HCT116 (cell line): Measurements from ENCODE around the gene MYO10. TPM values are rescaled to one million over a fixed set of nuclear protein-coding genes. Genes with fewer than 3 reads are reported as not detected.

Source experiments
- ATAC-seq: fragments of 200-7000 bp; cut with Tn5 transposase; 2 replicates; pipeline ENCODE4 v1.9.1; 2020; ENCODE audit warnings: mild to moderate bottlenecking, moderate library complexity
- BruUV-seq: library from RNA; stranded (reverse); fragments of 400-500 nt; replicated peaks from 2 replicates; lab custom pipeline; 2021; lab: Mats Ljungman, UMichigan
- CTCF ChIA-PET: fragments of 300-600 bp; sonication (Branson Sonifier 250); formaldehyde crosslinking; loops from one replicate; lab custom pipeline; 2021; ENCODE audit warnings: antibody characterized with exemption; lab: Charles Lee
- POLR2A ChIA-PET: fragments of 300-600, 350-600 bp; sonication (Branson Sonifier 250); formaldehyde crosslinking; loops from one replicate; lab custom pipeline; 2021; ENCODE audit warnings: antibody characterized with exemption; lab: Charles Lee
- RAD21 ChIA-PET, 2 experiments: fragments of 300-600 bp; sonication (Branson Sonifier 250); formaldehyde crosslinking; loops; one replicate each; lab custom pipeline; 2023; ENCODE audit warnings: low total read pairs in 2 of 2; ENCODE audit not compliant: uncharacterized antibody in 2 of 2, unreplicated experiment in 2 of 2, low non-redundant PET in 1 of 2; lab: Charles Lee
- DNase-seq: peaks from one replicate; pipeline ENCODE4 v3.0.0-alpha.2; 2010; ENCODE audit warnings: low read depth, low spot score
- H2AFZ ChIP-seq: fragments of 200-600 bp; shearing (Covaris generic), sonication (generic); 2 replicates; pipeline ENCODE4 v1.6.1; 2017; ENCODE audit warnings: low read depth, mixed run types, mixed read lengths, antibody characterized with exemption, low read length; ENCODE audit not compliant: poor library complexity, severe bottlenecking
- H3K27ac ChIP-seq: 2 replicates; pipeline ENCODE4 v1.5.1; 2012; ENCODE audit warnings: low read depth, low read length
- H3K27me3 ChIP-seq: fragments of 200-600 bp; sonication (generic); 2 replicates; pipeline ENCODE4 v1.6.1; 2016; ENCODE audit warnings: mixed run types, low read length, mixed read lengths; ENCODE audit not compliant: insufficient read depth
- H3K36me3 ChIP-seq, 2 experiments: fragments of 200-500 bp in 1 of 2; fragments of 200-600 bp in 1 of 2; sonication (Bioruptor generic) in 1 of 2; sonication (generic) in 1 of 2; 2 replicates each; pipeline versions ENCODE4 v1.5.1 to v1.6.1; 2014 to 2016; ENCODE audit warnings: low read length in 2 of 2, inconsistent platforms in 1 of 2, mixed read lengths in 1 of 2, mixed run types in 1 of 2; ENCODE audit not compliant: insufficient read depth in 2 of 2, control insufficient read depth in 1 of 2
- H3K4me1 ChIP-seq, 2 experiments: fragments of 200-600 bp in 1 of 2; sonication (generic) in 1 of 2; 2 replicates each; pipeline versions ENCODE4 v1.5.1 to v1.6.1; 2012 to 2017; ENCODE audit warnings: low read length in 2 of 2, inconsistent platforms in 1 of 2, mild to moderate bottlenecking in 1 of 2, mixed read lengths in 1 of 2, mixed run types in 1 of 2, moderate library complexity in 1 of 2; ENCODE audit not compliant: insufficient read depth in 2 of 2, control insufficient read depth in 1 of 2
- H3K4me2 ChIP-seq: fragments of 200-600 bp; sonication (generic); 2 replicates; pipeline ENCODE4 v1.6.1; 2017; ENCODE audit warnings: mixed run types, low read length, mixed read lengths
- H3K4me3 ChIP-seq, 2 experiments: fragments of 200-600 bp in 1 of 2; sonication (generic) in 1 of 2; replicated peaks in 1 of 2; 2 replicates each; pipeline ENCODE4 v1.5.1; 2011 to 2016; ENCODE audit warnings: low read length in 2 of 2, control low read depth in 1 of 2, low read depth in 1 of 2, mild to moderate bottlenecking in 1 of 2, mixed read lengths in 1 of 2, mixed run types in 1 of 2
- H3K79me2 ChIP-seq: fragments of 200-600 bp; sonication (generic); 2 replicates; pipeline ENCODE4 v1.6.1; 2017; ENCODE audit warnings: mild to moderate bottlenecking, mixed run types, low read length, moderate library complexity, mixed read lengths; ENCODE audit not compliant: insufficient read depth
- H3K9ac ChIP-seq: fragments of 200-600 bp; sonication (generic); 2 replicates; pipeline ENCODE4 v1.6.1; 2016; ENCODE audit warnings: low read length, mixed read lengths
- H3K9me2 ChIP-seq: fragments of 200-600 bp; sonication (generic), shearing (Covaris generic); 2 replicates; pipeline ENCODE4 v1.6.1; 2017; ENCODE audit warnings: mixed run types, mild to moderate bottlenecking, moderate library complexity; ENCODE audit not compliant: insufficient read depth
- H3K9me3 ChIP-seq, 2 experiments: fragments of 200-500 bp in 1 of 2; fragments of 200-600 bp in 1 of 2; sonication (Bioruptor generic) in 1 of 2; sonication (generic) in 1 of 2; 2 replicates each; pipeline ENCODE4 v1.6.1; 2014 to 2017; ENCODE audit warnings: low read length in 2 of 2, mixed read lengths in 2 of 2, inconsistent platforms in 1 of 2, low read depth in 1 of 2, mild to moderate bottlenecking in 1 of 2, mixed run types in 1 of 2, moderate library complexity in 1 of 2; ENCODE audit not compliant: control insufficient read depth in 1 of 2, insufficient read depth in 1 of 2
- H4K20me1 ChIP-seq: fragments of 200-600 bp; sonication (generic), shearing (Covaris generic); 2 replicates; pipeline ENCODE4 v1.6.1; 2017; ENCODE audit warnings: mixed run types, mild to moderate bottlenecking, moderate library complexity; ENCODE audit not compliant: insufficient read depth
- CBX3 ChIP-seq: IDR thresholded peaks from 2 replicates; pipeline ENCODE4 v1.6.1; 2012; ENCODE audit warnings: low read depth
- CEBPB ChIP-seq: IDR thresholded peaks from 2 replicates; pipeline ENCODE4 v1.6.1; 2012; ENCODE audit warnings: low read depth
- CTCF ChIP-seq, 3 experiments: fragments of 200-600 bp in 1 of 3; sonication (generic) in 1 of 3; IDR thresholded peaks in 2 of 3; conservative IDR thresholded peaks in 1 of 3; 2 replicates each; pipeline ENCODE4 v1.5.1; 2012 to 2017; ENCODE audit warnings: low read depth in 2 of 3, low read length in 2 of 3, antibody characterized with exemption in 1 of 3, borderline replicate concordance in 1 of 3, control low read depth in 1 of 3, mild to moderate bottlenecking in 1 of 3, mixed read lengths in 1 of 3, mixed run types in 1 of 3, moderate library complexity in 1 of 3; ENCODE audit not compliant: insufficient read depth in 1 of 3
- EGR1 ChIP-seq: IDR thresholded peaks from 2 replicates; pipeline ENCODE4 v1.6.1; 2012; ENCODE audit warnings: low read depth
- ELF1 ChIP-seq: IDR thresholded peaks from 2 replicates; pipeline ENCODE4 v1.6.1; 2012; ENCODE audit warnings: low read depth, borderline replicate concordance
- EZH2phosphoT487 ChIP-seq: fragments of 200-600 bp; IDR thresholded peaks from 2 replicates; pipeline ENCODE4 v1.6.1; 2018; ENCODE audit warnings: antibody characterized with exemption, borderline replicate concordance
- POLR2A ChIP-seq: IDR thresholded peaks from 2 replicates; pipeline ENCODE4 v1.7.0; 2011; ENCODE audit warnings: borderline replicate concordance; ENCODE audit not compliant: insufficient read depth, insufficient read length; ENCODE audit errors: extremely low read depth
- RAD21 ChIP-seq: IDR thresholded peaks from 2 replicates; pipeline ENCODE4 v1.6.1; 2012; ENCODE audit warnings: low read depth, mild to moderate bottlenecking
- REST ChIP-seq: IDR thresholded peaks from 2 replicates; pipeline ENCODE4 v1.6.1; 2012; ENCODE audit warnings: low read depth
- SIN3A ChIP-seq: IDR thresholded peaks from 2 replicates; pipeline ENCODE4 v1.6.1; 2012; ENCODE audit warnings: low read depth
- SP1 ChIP-seq: IDR thresholded peaks from 2 replicates; pipeline ENCODE4 v1.6.1; 2012; ENCODE audit warnings: low read depth
- TCF7L2 ChIP-seq: IDR thresholded peaks from 2 replicates; pipeline ENCODE4 v1.7.0; 2011; ENCODE audit warnings: borderline replicate concordance, inconsistent platforms; ENCODE audit not compliant: insufficient read depth, insufficient read length; ENCODE audit errors: extremely low read depth
- YY1 ChIP-seq: IDR thresholded peaks from 2 replicates; pipeline ENCODE4 v1.6.1; 2011; ENCODE audit warnings: low read length, low read depth, moderate library complexity, mild to moderate bottlenecking; ENCODE audit not compliant: insufficient replicate concordance; ENCODE audit errors: extremely low read depth
- ZFX ChIP-seq: fragments of 450-650 bp; IDR thresholded peaks from 2 replicates; pipeline ENCODE4 v1.6.1; 2017
- intact Hi-C: fragments of 100-400 bp; cut with micrococcal nuclease; formaldehyde crosslinking; loops from 2 replicates; pipeline ENCODE4 v1.10.0; 2022
- total RNA-seq: library from RNA; stranded (reverse); gene quantifications from one replicate; pipeline ENCODE4 v1.2.1, GENCODE V29; 2021; ENCODE audit not compliant: unreplicated experiment
- TF ChIP-seq, protein P1 (sequence below): IDR thresholded peaks from 2 replicates; pipeline ENCODE4 v1.6.1; 2012

MYO10 gene
- total RNA-seq, 1 experiment from 2014 or later, result 34.9 TPM

- no peak for TF ChIP-seq REST
These were observed 45.6 kb upstream of the MYO10 start (continued) for GRCh38 chr5:16981700-16982099.

- Histone ChIP-seq H3K36me3 (no peaks in the 10 kb centered on the region), H3K9me3 (no peaks in the 10 kb centered on the region), H3K9me2 (no peaks in the 10 kb centered on the region), H2AFZ (no peak overlapping the region), H3K4me3 (no peak overlapping the region), H3K4me1 (no peaks in the 10 kb centered on the region), H4K20me1 (no peaks in the 10 kb centered on the region), H3K79me2 (no peaks in the 10 kb centered on the region), H3K9ac (no peak overlapping the region), H3K27ac (no peak overlapping the region), H3K27me3 (no peaks in the 10 kb centered on the region), H3K4me2 (no peak overlapping the region)
- ChIA-PET CTCF (interaction anchor here (0.7 kb wide), 1 partner anchor 152 kb away, joined by 3 read pairs; no protein-coding TSS in a partner anchor), RAD21 (no interaction called here), POLR2A (no interaction called here)
- ATAC-seq (no peak), DNase-seq (no peak)
- BruUV-seq, result no TSS peak
- TF ChIP-seq TCF7L2 (no peak), SP1 (no peak), RAD21 (no peak), CBX3 (no peak), POLR2A (no peak), SIN3A (no peak), CTCF (IDR thresholded peaks at IDR 0.05 in 2 of 3, conservative IDR thresholded peaks at IDR 0.05 in 1 of 3; ENCODE audit: borderline replicate concordance in 1 of 3, insufficient read depth in 1 of 3, low read depth in 2 of 3, low read length in 2 of 3) (no peak), EZH2phosphoT487 (no peak), YY1 (no peak), ZFX (no peak), EGR1 (no peak), REST (no peak), CEBPB (no peak), ELF1 (no peak)
- TF ChIP-seq, protein P1, sequence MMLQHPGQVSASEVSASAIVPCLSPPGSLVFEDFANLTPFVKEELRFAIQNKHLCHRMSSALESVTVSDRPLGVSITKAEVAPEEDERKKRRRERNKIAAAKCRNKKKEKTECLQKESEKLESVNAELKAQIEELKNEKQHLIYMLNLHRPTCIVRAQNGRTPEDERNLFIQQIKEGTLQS, result no peak
- intact Hi-C loops, result no loop called here
These were observed 44.9 kb upstream of the MYO10 start for GRCh38 chr5:16980983-16981382.
